Astrocyte (in vitro differentiated cells and primary cell): ENCODE results near the gene CLOCK. TPM values are rescaled to one million over a fixed set of nuclear protein-coding genes. Genes with fewer than 3 reads are reported as not detected.
A peak's percentile ranks its signal among the peaks of the same experiment; 100 is the strongest.

Experiments used
- DNase-seq: peaks from one replicate; pipeline ENCODE4 v3.0.0-alpha.2; 2010; ENCODE audit warnings: low read depth
- FAIRE-seq: peaks from 2 replicates; lab custom pipeline; 2011; peaks lifted over from hg19 to GRCh38; lab: Jason Lieb, UNC
- H2AFZ ChIP-seq: 2 replicates; pipeline ENCODE4 v1.6.0; 2012; ENCODE audit warnings: low read depth, low read length, inconsistent platforms
- H3K27ac ChIP-seq: 2 replicates; pipeline ENCODE4 v1.5.1; 2011; ENCODE audit warnings: low read depth, low read length, inconsistent platforms
- H3K27me3 ChIP-seq: 2 replicates; pipeline ENCODE4 v1.6.0; 2011; ENCODE audit warnings: low read length, inconsistent platforms; ENCODE audit not compliant: insufficient read depth
- H3K36me3 ChIP-seq: 2 replicates; pipeline ENCODE4 v1.5.1; 2011; ENCODE audit warnings: low read length, inconsistent platforms; ENCODE audit not compliant: insufficient read depth
- H3K4me1 ChIP-seq: 2 replicates; pipeline ENCODE4 v1.5.1; 2011; ENCODE audit warnings: low read length, inconsistent platforms; ENCODE audit not compliant: insufficient read depth
- H3K4me2 ChIP-seq: 2 replicates; pipeline ENCODE4 v1.6.0; 2012; ENCODE audit warnings: low read length, inconsistent platforms
- H3K4me3 ChIP-seq: 2 replicates; pipeline ENCODE4 v1.5.1; 2011; ENCODE audit warnings: low read depth, mild to moderate bottlenecking, low read length, inconsistent platforms; ENCODE audit not compliant: insufficient read depth
- H3K79me2 ChIP-seq: 2 replicates; pipeline ENCODE4 v1.6.0; 2012; ENCODE audit warnings: mild to moderate bottlenecking, low read length, inconsistent platforms; ENCODE audit not compliant: insufficient read depth
- H3K9ac ChIP-seq: 2 replicates; pipeline ENCODE4 v1.6.0; 2012; ENCODE audit warnings: mild to moderate bottlenecking, low read length, inconsistent platforms
- H3K9me3 ChIP-seq: 2 replicates; pipeline ENCODE4 v1.5.1; 2012; ENCODE audit warnings: low read depth, mild to moderate bottlenecking, low read length, inconsistent platforms; ENCODE audit not compliant: insufficient read depth
- H4K20me1 ChIP-seq: 2 replicates; pipeline ENCODE4 v1.6.0; 2012; ENCODE audit warnings: low read length, inconsistent platforms; ENCODE audit not compliant: insufficient read depth
- H3K27ac Mint-ChIP-seq: one replicate; pipeline ENCODE4 v1.8.0; 2021; ENCODE audit warnings: mild to moderate bottlenecking, mixed read lengths; ENCODE audit not compliant: unreplicated experiment
- H3K27me3 Mint-ChIP-seq: one replicate; pipeline ENCODE4 v1.8.0; 2021; ENCODE audit warnings: low read depth, mixed read lengths; ENCODE audit not compliant: unreplicated experiment
- H3K36me3 Mint-ChIP-seq: one replicate; pipeline ENCODE4 v1.8.0; 2021; ENCODE audit warnings: low read depth, mixed read lengths; ENCODE audit not compliant: unreplicated experiment
- H3K4me1 Mint-ChIP-seq: one replicate; pipeline ENCODE4 v1.8.0; 2021; ENCODE audit warnings: low read depth, mixed read lengths; ENCODE audit not compliant: unreplicated experiment
- H3K4me3 Mint-ChIP-seq: one replicate; pipeline ENCODE4 v1.8.0; 2021; ENCODE audit warnings: mild to moderate bottlenecking, moderate library complexity, mixed read lengths; ENCODE audit not compliant: unreplicated experiment
- H3K9me3 Mint-ChIP-seq: one replicate; pipeline ENCODE4 v1.8.0; 2021; ENCODE audit warnings: mild to moderate bottlenecking, mixed read lengths; ENCODE audit not compliant: unreplicated experiment
- CTCF ChIP-seq: IDR thresholded peaks from 2 replicates; pipeline ENCODE4 v1.5.1; 2011; ENCODE audit warnings: low read depth, mild to moderate bottlenecking, inconsistent platforms, low read length, moderate library complexity; ENCODE audit not compliant: insufficient read depth
- EZH2 ChIP-seq: IDR thresholded peaks from 2 replicates; pipeline ENCODE4 v1.6.1; 2012; ENCODE audit warnings: mild to moderate bottlenecking, low read length, inconsistent platforms; ENCODE audit not compliant: insufficient read depth
- total RNA-seq: library from RNA; stranded (reverse); gene quantifications from 2 replicates; pipeline ENCODE4 v1.2.1, GENCODE V29; 2021

Gene CLOCK
- total RNA-seq, 1 donor from 2014 or later: 20.4 TPM

DNA sequence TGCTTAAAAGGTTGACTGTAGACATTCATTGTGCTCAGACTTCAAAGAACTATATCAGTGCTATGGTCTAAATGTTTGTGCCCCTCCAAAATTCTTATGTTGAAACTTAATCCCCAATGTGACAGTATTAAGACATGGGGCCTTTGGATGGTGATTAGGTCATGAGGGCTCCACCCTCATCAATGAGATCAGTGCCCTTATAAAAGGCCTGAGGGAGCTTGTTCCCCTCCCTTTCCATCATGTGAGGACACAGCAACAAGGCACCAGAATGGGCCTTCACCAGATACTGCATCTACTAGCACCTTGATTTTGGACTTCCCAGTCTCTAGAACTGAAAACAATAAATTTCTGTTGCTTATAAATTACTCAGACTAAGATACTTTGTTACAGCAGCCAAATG lies 28.3 kb downstream of the CLOCK start:
- no peaks in the 10 kb centered on the region for H3K27me3 Mint-ChIP-seq
- TF ChIP-seq CTCF (no peak), EZH2 (no peak)
- no peak overlapping the region for H3K27ac Mint-ChIP-seq
- H3K4me3 ChIP-seq: no peak overlapping the region
- H3K27me3 ChIP-seq: no peaks in the 10 kb centered on the region
- no peak overlapping the region for H3K4me2 ChIP-seq
- DNase-seq: no peak
- peaks cover 5% of the 10 kb centered on the region for H3K36me3 Mint-ChIP-seq
- no peaks in the 10 kb centered on the region for H3K4me1 Mint-ChIP-seq
- no peaks in the 10 kb centered on the region for H3K9me3 ChIP-seq
- peaks cover 2% of the 10 kb centered on the region for H3K9me3 Mint-ChIP-seq
- H4K20me1 ChIP-seq: peaks cover 17% of the 10 kb centered on the region
- H3K79me2 ChIP-seq: peaks cover 66% of the 10 kb centered on the region
- no peaks in the 10 kb centered on the region for H3K4me1 ChIP-seq
- no peak overlapping the region for H3K9ac ChIP-seq
- H3K36me3 ChIP-seq: no peaks in the 10 kb centered on the region
- no peak overlapping the region for H3K27ac ChIP-seq
- no peak for FAIRE-seq
- H2AFZ ChIP-seq: no peak overlapping the region
- no peak overlapping the region for H3K4me3 Mint-ChIP-seq

DNA sequence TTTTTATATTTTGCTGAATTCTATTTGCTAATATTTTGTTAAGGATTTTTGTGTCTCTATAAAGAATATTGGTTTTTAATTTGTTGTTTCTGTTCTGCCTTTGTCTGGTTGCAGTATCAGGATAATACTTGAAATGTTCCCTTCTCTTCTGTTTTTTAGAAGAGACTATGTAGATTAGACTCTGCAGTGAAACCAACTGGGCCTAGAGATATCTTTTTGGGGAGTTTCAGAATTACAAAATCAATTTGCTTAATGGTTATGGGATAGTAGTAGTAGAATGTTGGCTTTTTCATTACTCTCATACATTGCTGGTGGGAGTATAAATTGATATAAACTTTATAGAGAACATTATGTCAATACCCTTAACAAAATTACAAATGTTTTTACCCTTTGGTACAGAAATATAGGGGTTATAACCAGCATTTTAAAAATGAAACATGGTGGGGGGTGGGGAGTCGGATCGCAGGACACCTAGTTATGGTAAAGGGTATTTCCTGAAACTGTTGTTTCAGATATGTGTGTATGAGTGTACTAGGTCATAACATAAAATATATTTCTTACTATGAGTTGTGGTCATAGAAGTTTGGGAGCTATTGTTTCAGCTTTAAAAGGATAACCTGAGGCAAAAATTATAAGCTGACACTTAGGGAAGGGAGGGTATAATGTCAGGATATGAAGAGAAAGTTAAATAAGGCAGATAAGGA lies 29.0 kb downstream of the CLOCK start:
- no peak for TF ChIP-seq CTCF
- no peak for TF ChIP-seq EZH2
- Histone ChIP-seq H3K36me3 (no peaks in the 10 kb centered on the region), H3K79me2 (peaks cover 66% of the 10 kb centered on the region), H3K4me1 (no peaks in the 10 kb centered on the region), H4K20me1 (peaks cover 13% of the 10 kb centered on the region), H3K4me2 (no peak overlapping the region), H3K27ac (no peak overlapping the region), H2AFZ (no peak overlapping the region), H3K4me3 (no peak overlapping the region), H3K9ac (no peak overlapping the region), H3K27me3 (no peaks in the 10 kb centered on the region), H3K9me3 (no peaks in the 10 kb centered on the region)
- FAIRE-seq (no peak), DNase-seq (no peak)
- H3K27me3 Mint-ChIP-seq: no peaks in the 10 kb centered on the region
- no peaks in the 10 kb centered on the region for H3K4me1 Mint-ChIP-seq
- H3K36me3 Mint-ChIP-seq: peaks cover 5% of the 10 kb centered on the region
- H3K4me3 Mint-ChIP-seq: no peak overlapping the region
- peak overlapping the region; percentile 12 for H3K27ac Mint-ChIP-seq
- peaks cover 2% of the 10 kb centered on the region for H3K9me3 Mint-ChIP-seq

DNA sequence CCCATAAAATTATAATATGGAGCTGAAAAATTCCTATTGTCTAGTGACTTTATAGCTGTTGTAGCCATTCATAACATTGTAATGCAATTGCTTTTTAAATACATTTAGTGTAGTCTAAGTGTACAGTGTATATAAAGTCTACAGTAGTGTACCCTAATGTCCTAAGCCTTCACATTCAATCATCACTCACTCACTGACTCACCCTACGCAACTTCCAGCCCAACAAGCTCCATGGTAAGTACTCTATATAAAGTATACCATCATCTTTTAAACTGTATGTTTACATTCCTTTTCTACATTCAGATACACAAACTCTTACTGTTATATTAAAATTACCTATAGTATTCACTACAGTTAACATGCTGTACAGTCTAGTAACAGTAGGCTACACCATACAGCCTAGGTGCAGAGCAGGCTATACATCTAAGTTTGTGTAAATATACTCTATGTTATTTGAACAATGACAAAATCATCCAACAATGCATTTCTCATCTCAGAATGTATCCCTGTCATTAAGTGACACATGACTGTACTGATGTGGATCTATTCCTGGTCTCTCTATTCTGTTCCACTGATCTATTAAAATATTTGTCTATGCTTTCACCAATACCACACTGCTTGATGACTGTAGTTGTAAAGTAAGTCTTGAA lies 33.7 kb downstream of the CLOCK start:
- Histone ChIP-seq H3K4me3 (no peak overlapping the region), H3K27ac (no peak overlapping the region), H3K9ac (no peak overlapping the region), H3K4me1 (peaks cover 9% of the 10 kb centered on the region), H3K27me3 (no peaks in the 10 kb centered on the region), H4K20me1 (peaks cover 4% of the 10 kb centered on the region), H2AFZ (no peak overlapping the region), H3K4me2 (no peak overlapping the region), H3K79me2 (peaks cover 45% of the 10 kb centered on the region), H3K36me3 (no peaks in the 10 kb centered on the region), H3K9me3 (no peaks in the 10 kb centered on the region)
- Mint-ChIP-seq H3K27me3 (no peaks in the 10 kb centered on the region), H3K27ac (no peak overlapping the region), H3K36me3 (peaks cover 4% of the 10 kb centered on the region), H3K4me1 (peaks cover 16% of the 10 kb centered on the region), H3K4me3 (no peak overlapping the region), H3K9me3 (peaks cover 2% of the 10 kb centered on the region)
- TF ChIP-seq CTCF: no peak
- TF ChIP-seq EZH2: no peak
- DNase-seq (no peak), FAIRE-seq (peak; percentile 9)
